Daoy (cell line): ENCODE measurements around the gene CDHR5. TPM values are rescaled to one million over a fixed set of nuclear protein-coding genes. Genes with fewer than 3 reads are reported as not detected.
A peak's percentile ranks its signal among the peaks of the same experiment; 100 is the strongest.
"Not testable (repeated sequence)": the region's sequence is repeated elsewhere in the genome, so short reads cannot be mapped to it uniquely, and the experiment has no call there.

ENCODE experiments used
- DNase-seq: peaks from one replicate; pipeline ENCODE4 v3.0.0-alpha.2; 2015; ENCODE audit warnings: low read depth
- total RNA-seq: library from RNA; depleted of rRNA; stranded (reverse); fragments of >200 nt; shearing (Covaris generic); gene quantifications from 2 replicates; pipeline ENCODE4 v1.2.3, GENCODE V29; 2014; rRNA removed

Gene CDHR5
- not detected in 2 replicates for total RNA-seq

GRCh38 chr11:624705-625635, at the start of gene CDHR5:
TSS of gene CDHR5 (minus strand) at chr11:624955. CDS start at chr11:624902, 53 bp downstream.
- peak; percentile 5 for DNase-seq

- no peak for DNase-seq
Measured at GRCh38 chr11:674406-674805, 49.7 kb upstream of the CDHR5 start.

- no peak for DNase-seq
Measured at GRCh38 chr11:673866-674265, 49.1 kb upstream of the CDHR5 start.

GRCh38 chr11:665704-666281, 41.0 kb upstream of the CDHR5 start:
- DNase-seq: no peak

GRCh38 chr11:665062-665703, 40.4 kb upstream of the CDHR5 start:
- no peak for DNase-seq

- peak; percentile 65 for DNase-seq
Measured at GRCh38 chr11:662689-663274, 38.0 kb upstream of the CDHR5 start.

GRCh38 chr11:660681-661444, 36.1 kb upstream of the CDHR5 start:
- no peak for DNase-seq

GRCh38 chr11:660281-660680, 35.5 kb upstream of the CDHR5 start:
- no peak for DNase-seq

GRCh38 chr11:659532-660085, 34.9 kb upstream of the CDHR5 start:
- DNase-seq: no peak

GRCh38 chr11:657691-658126, 33.0 kb upstream of the CDHR5 start:
- no peak for DNase-seq

GRCh38 chr11:656866-657265, 32.1 kb upstream of the CDHR5 start:
- no peak for DNase-seq

- DNase-seq: no peak
Measured at GRCh38 chr11:656426-656825, 31.7 kb upstream of the CDHR5 start.

GRCh38 chr11:655036-655726, 30.4 kb upstream of the CDHR5 start:
- DNase-seq: no peak

GRCh38 chr11:654444-654843, 29.7 kb upstream of the CDHR5 start:
- DNase-seq: not testable (repeated sequence)

- DNase-seq: no peak
Measured at GRCh38 chr11:653837-654236, 29.1 kb upstream of the CDHR5 start.

- DNase-seq: not testable (repeated sequence)
Measured at GRCh38 chr11:653136-653535, 28.4 kb upstream of the CDHR5 start.

- DNase-seq: no peak
Measured at GRCh38 chr11:650482-650881, 25.7 kb upstream of the CDHR5 start.

- not testable (repeated sequence) for DNase-seq
Measured at GRCh38 chr11:647672-648158, 23.0 kb upstream of the CDHR5 start.

- DNase-seq: no peak
Measured at GRCh38 chr11:646214-646613, 21.5 kb upstream of the CDHR5 start.

- DNase-seq: no peak
Measured at GRCh38 chr11:645536-645935, 20.8 kb upstream of the CDHR5 start.
